GM15510 (cell line): ENCODE results near the gene MAN1C1.

Source experiments
- POLR2A ChIP-seq: IDR thresholded peaks from 3 replicates; pipeline ENCODE4 v1.6.1; 2011; ENCODE audit warnings: borderline replicate concordance; ENCODE audit not compliant: insufficient read length; ENCODE audit errors: extremely low read depth

The MAN1C1 gene

DNA sequence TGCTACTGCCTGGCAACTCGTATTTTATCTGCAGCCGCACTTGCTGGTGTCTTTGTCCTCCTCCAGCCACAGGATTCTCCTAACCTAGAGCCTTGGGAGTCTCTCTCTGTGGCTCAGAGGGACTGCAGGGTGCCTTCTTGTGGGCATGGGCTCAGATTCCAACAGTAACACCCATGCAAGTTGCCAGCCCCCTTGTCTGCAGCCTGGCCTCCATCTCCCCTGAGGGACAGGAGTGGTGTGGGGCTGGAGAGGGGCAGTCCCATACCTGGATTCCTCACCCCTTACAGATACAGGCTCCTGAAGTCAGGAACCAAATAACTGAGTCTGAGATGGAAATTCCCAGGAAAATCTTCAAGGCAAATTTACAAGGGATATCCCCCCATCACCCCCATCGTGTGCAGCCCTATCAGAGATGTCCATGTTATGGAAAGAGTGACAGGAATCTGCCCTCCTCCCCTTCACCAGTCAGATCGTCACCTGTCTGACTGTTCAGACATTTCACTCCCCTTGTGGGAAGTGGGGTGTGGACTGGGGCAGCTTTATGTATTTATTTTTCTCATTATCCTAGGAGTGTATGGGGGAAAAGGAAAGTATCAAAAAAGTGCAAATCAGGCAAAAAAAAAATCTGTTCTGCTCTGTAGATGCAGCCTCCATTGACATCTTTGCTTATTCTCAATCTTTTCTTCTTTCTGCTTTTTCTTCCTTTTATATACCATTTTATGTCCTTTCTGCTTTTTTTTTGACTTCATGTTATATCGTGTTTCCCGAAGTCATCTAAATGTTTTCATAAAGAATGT, 70.8 kb downstream of the MAN1C1 start:
- no peak for TF ChIP-seq POLR2A

DNA sequence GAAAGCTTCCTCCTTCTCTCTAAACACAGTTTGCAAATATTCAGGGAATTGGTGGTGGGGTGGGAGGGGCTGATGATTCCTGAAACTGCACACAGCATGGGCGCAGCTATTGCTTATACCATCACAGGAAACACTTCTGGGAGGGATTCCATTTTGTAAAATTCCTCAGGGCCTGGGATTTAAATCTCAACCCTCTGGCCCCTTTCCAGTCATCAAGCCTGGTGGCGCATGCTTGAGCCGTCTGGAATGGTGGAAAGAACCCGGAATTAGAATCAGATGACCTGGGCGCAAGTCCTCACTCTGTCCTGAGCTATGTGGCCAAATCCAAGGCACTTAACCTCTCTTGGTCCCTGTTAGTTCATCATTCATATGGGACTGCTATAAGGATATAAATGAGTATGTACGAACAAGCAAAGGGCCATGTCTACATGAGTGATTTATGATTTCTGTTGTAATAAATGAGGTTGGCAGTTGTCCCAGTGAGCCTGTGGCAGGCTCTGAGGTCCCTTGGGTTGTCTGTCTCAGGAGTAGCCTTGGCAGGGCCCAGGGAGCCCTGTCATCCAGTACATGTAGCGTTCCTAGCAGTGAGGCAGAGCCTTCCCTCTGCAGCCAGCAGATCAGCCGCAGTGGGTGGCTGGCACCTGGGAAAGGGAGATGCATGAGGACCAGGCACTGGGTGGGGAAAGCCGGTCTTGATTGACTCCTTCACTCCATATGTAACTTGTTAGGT, 72.0 kb downstream of the MAN1C1 start:
- TF ChIP-seq POLR2A: no peak

DNA sequence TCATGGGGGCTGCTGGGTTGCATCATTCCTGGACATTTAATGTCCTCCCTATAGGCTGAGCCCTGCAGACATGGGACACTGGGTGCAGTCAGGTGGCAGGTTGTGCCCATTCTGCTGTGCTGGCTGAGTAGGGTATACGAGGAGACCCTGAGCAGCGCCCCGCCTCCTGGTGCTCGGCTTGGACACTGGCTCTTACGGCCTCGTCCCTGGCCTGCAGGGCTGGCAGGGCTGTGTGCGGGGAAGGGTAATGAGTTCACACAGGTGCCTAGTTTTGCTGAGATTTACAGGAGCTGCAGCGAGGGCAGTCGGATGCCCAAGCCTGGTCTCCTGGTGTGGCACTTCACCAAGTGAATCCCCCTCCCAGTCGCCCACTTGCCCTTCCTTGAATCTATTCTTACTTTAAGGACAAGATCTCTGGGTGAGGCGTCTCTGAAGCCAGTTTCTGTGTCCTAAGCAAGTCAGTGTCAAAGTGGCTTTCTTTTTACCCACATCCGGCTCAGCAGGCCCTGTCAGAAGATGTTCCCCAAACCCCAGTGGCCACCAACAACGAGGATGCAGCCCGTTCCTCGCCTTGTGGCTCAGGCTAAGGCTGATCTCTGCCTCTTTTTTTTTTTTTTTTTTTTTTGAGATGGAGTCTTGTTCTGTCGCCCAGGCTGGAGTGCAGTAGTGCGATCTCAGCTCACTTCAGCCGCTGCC, 73.2 kb downstream of the MAN1C1 start:
- TF ChIP-seq POLR2A: no peak

DNA sequence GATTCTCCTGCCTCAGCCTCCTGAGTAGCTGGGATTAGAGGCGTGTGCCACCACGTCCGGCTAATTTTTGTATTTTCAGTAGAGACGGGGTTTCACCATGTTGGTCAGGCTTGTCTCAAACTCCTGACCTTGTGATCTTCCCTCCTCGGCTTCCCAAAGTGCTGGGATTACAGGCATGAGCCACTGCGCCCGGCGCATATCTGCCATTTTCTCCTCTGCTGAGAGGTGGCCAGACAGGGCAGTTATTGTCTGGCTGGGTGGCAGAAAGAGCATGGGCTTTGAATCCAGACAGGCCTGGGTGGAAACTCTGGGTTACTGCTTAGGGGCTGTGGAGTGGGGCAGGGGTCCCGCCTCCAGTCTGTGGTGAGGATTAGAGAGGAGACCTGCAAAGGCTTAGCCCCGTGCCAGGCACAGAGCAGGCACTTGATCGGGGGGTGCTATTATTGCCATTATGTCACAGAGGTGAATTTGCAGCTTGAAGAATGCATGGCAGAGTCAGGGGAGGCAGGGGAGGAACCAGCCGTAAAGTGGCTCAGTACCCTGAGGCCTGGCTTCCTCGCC, 73.9 kb downstream of the MAN1C1 start:
- no peak for TF ChIP-seq POLR2A

DNA sequence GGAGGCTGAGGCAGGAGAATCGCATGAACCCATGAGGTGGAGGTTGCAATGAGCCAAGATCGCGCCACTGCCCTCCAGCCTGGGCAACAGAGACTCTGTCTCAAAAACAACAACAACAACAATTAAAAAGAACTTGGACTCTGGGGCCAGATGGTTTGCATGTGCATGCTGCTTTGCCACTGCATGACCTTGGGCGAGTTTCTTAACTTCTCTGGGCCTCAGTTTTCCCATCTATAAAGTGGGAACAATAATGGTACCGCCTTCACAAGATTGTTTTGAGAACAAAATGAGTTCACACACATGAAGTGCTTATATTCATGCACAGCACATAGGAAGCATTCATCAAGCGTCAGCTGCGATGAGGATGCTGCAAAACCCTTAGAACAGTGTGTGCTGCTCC, 74.6 kb downstream of the MAN1C1 start:
- no peak for TF ChIP-seq POLR2A

DNA sequence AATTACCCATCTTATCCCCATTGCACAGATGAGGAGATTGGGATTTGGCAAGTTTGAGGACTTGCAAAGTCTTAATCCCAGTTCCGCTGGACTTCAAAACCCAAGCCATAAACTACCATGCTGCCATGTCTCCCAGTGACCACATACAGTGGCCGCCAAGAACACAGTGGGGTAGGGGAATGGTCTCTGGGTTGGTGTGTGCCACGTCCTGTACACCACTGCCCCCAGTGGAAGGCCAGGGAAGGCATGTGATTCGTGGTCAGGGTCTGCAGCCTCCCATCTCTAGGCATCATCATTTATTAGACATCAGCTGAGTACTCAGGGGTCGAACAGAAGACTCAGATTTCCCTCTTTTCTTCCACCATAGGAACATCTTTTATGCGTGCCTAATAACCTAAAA, 76.0 kb downstream of the MAN1C1 start:
- no peak for TF ChIP-seq POLR2A

DNA sequence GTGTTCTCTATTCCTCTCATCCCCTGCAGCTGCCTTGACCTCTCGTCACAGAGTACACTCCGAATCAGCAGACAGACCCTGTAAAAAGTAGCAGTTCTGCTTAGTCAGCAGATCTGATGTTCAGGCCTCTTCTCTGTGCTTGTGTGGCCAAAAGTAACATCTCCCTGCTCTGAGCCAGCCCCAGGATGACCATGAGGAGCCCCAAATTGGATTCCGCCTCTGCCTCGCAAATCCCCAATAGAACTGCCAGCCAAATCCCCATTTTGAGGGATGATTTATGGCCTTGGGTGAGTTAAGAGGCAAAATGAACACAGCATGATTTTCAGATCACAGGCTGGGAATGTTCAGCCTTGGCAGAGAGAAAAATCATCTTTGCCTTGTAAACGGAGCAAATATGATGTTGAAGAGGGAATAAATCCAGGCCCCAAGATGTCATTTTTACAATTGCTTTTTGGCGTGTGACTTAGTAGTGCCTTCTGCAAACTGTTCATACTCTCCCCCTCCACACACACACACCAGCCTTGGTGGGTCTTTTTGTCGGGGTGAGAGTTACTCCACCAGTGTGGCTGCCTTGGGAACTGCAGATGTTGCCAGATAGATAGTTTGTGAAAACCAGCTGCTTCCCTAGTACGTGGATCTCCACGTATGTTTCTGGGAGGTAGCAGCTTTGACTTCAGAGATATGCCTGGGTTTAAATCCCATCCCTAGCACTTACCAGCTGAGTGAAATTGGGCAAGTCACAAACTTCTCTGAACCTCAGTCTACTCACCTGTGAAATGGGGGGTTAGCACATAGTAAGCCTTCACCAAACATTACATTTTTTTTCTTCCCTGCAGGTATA, 77.8 kb downstream of the MAN1C1 start:
- no peak for TF ChIP-seq POLR2A

DNA sequence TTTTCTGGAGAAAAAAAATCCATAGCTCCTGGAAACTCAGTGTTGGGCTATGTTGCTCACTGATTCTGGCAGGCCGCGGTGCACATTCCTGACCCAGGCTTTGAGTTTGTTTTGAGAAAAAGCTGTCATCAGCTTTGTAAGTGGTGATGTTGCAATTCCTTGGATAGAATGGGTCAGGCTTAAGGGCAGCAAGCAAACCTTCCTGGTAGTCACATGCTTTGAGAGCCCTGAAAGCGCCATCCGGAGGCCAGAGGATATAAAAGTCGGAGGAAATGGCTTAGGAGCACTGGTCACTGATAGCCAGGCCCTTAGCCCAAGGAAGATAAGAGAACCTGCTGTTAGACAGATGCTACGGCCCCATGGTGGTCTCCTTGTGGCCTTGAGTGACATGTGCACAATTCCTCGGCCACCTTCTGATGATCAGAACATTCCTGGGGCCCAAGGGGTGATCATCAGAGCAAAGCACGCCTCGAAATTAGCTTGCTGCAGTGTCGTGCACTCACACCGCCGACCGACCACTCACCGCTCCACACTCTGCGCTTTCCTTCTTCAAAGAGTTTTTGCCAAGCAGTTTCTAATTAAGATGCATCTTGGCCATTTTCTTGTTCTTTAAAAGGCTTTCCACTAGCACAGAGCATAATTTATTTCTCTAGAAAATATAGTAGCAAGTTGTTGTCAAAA, 78.6 kb downstream of the MAN1C1 start:
- TF ChIP-seq POLR2A: no peak

DNA sequence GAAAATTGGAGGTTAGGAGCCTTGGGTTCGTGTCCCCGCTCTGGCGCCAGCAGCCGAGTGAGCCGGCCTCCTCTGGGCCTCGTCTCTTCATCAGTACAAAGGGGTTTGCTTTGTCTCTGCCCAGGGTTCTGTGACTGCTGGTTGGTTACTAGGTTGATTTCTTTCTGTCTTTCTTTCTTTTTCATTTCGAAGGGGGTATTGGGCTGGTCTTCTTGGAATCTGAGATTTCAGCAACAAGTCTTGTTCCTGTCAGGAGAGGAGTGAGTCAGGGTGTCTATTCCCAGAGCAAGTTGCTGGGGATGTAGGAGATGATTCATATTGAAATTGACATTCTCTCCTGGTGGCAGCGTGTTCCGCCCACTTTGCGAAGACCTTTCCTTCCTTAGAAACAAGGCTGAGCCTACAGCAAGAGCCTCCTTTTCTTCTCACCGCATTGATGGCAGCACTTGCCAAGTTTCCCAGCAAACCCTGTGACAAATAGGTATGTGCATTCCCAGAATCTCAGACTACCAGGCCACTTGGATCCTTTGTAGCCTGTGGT, 79.2 kb downstream of the MAN1C1 start:
- no peak for TF ChIP-seq POLR2A

DNA sequence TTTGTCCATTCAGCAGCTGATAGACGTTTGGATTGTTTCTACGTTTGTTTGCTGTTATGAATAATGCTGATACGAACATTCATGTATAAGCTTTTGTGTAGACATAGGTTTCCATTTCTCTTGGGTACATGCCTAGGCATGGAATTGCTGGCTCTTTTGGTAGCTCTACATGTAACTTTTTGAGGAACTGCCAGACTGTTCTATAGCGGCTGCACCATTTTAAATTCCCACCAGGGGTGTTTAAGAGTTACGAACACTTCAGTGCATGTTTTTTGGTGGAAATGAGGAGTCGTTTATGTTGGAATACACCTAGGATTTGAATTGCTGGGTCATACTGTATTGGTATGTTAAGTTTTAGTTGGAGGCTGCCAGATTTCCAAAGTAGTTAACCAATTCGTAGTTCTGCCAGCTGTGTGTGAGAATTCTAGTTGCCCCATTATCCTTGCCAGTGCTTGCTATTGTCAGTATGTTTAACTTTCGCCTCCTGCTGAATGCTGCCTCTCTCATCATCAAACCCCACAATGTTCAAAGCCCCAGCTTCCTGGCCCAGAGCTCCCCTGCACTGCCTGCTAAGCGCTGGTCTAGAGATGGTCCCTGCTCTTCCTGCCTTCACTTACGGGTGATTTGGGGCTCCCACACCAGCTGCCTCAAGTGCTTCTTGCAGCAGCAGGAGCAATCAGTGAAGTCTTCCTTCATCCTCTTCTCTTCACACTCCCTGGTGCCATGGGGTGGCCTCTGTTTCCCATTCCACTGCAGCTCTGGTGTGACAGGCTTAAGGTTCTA, 81.0 kb downstream of the MAN1C1 start:
- no peak for TF ChIP-seq POLR2A

DNA sequence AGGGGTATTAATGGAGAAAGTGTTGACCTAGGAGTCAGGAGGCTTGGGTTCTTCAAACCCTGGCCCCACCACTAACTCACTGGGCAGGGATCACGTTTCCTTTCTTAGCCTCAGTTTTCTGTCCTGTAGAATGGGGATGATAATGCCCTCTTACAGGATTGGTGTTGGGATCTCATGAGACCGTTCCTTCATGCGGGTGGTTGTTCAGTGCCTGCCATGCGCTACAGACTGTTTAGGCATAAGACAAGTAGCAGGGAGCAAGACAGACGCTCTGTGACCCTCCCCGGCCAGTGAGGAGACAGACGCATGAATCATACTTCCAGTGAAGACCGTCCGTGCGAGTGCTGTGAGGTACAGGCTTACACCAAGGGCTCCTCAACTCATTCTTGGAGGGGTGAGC, 81.7 kb downstream of the MAN1C1 start:
- TF ChIP-seq POLR2A: no peak

DNA sequence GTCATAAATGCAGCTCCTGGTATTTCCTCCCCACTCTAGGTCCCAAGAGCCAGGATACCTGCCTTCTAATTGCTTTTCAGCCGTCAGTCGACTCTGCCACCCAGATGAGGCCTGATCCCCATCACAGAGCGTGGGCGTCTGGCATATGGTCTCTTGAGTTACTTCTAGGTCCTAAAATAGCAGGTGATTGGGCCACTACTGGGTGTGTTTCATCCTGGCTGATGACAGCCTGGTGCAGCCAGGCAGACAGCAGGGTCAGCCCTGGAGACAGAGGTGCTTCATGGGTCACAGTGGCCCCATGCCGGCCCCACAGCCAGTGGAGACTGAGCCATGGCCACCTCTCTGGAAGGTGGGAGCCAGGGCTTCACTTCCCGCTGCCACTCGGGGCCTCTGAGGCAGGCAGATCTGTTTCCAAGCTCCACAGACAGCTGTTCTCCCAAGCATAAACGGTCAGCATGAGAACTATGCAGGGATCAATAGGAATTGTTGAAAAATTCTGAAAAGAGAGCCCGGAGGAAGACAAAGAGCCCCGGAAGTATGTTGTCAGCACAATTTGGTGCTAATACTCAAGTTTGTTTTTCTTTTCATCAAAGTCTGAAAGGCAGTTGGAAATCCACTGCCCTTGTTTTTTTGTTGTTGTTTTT, 83.0 kb downstream of the MAN1C1 start:
- TF ChIP-seq POLR2A: no peak
